ENCODE measurements around the gene SGK1. TPM values are rescaled to one million over a fixed set of nuclear protein-coding genes. Genes with fewer than 3 reads are reported as not detected.

SGK1 gene
- total and polyA plus RNA-seq, 2 experiments from 2014 or later, result 145 to 161 TPM

DNA sequence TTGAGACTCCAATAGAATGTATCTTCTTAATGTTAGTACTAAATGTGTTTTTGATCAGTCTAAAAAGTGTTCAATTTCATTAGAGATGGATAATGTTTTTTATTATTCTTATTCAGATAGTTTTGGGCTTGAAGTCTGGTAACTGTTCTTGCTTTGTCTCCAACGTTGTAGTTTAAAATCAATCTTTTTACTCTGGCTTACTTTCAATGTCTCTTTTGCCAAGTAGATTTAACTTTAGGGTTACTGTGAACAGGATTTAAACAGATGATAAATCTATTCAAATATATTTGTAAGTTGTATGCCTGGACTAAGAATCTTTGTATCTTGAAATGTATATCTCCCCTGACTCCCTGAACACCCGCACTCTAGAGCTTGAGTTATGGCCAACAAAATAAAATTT, 51.1 kb downstream of the SGK1 start:
- Histone ChIP-seq H3K9me2 (replicated peaks; ENCODE audit: insufficient read depth) (no peaks in the 10 kb centered on the region), H3K4me3 (no peak overlapping the region), H3K79me2 (no peaks in the 10 kb centered on the region), H3K36me3 (replicated peaks; ENCODE audit: insufficient read depth, low read depth) (no peaks in the 10 kb centered on the region), H3K4me2 (no peak overlapping the region), H3K27ac (no peak overlapping the region), H3K27me3 (no peaks in the 10 kb centered on the region), H3K9me3 (ENCODE audit: low read depth) (no peaks in the 10 kb centered on the region), H2AFZ (no peak overlapping the region), H3K4me1 (ENCODE audit: insufficient read depth) (no peaks in the 10 kb centered on the region), H4K20me1 (ENCODE audit: insufficient read depth, poor library complexity, severe bottlenecking) (no peaks in the 10 kb centered on the region)
- WGBS (ENCODE audit: low lambda C conversion rate, missing lambda C conversion rate), result 84% methylated on average over 2 of the region's 2 CpGs
- DNase-seq (ENCODE audit: low spot score), result no peak
- no peak for TF ChIP-seq EZH2 (IDR thresholded peaks at IDR 0.05; ENCODE audit: borderline replicate concordance)
- TF ChIP-seq, protein P1, sequence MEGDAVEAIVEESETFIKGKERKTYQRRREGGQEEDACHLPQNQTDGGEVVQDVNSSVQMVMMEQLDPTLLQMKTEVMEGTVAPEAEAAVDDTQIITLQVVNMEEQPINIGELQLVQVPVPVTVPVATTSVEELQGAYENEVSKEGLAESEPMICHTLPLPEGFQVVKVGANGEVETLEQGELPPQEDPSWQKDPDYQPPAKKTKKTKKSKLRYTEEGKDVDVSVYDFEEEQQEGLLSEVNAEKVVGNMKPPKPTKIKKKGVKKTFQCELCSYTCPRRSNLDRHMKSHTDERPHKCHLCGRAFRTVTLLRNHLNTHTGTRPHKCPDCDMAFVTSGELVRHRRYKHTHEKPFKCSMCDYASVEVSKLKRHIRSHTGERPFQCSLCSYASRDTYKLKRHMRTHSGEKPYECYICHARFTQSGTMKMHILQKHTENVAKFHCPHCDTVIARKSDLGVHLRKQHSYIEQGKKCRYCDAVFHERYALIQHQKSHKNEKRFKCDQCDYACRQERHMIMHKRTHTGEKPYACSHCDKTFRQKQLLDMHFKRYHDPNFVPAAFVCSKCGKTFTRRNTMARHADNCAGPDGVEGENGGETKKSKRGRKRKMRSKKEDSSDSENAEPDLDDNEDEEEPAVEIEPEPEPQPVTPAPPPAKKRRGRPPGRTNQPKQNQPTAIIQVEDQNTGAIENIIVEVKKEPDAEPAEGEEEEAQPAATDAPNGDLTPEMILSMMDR (IDR thresholded peaks at IDR 0.05; ENCODE audit: poor library complexity), result no peak
- no peak for TF ChIP-seq EZH2phosphoT487 (IDR thresholded peaks at IDR 0.05; ENCODE audit: low read depth, severe bottlenecking, unreplicated experiment)

DNA sequence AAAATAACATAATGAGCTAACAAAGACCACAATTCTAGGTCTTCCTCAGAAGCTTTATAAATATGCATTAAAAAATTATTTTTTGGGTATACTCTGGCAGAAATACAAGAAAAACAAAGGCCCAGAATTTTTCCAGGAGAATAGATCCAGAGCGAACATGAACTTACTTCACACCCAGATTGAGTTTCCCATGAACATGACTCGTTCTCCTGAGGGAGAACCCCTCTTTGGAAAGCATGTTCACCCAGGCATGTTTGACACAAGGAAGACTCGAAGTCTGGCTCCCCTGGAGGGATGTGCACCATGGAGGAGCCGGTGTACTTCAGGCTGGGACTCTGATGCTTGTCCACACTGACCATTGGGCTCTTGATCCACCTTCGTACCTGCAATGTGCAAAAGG, 56.1 kb downstream of the SGK1 start:
- Histone ChIP-seq H3K36me3 (replicated peaks; ENCODE audit: insufficient read depth, low read depth) (no peaks in the 10 kb centered on the region), H3K27me3 (no peaks in the 10 kb centered on the region), H3K79me2 (no peaks in the 10 kb centered on the region), H3K27ac (no peak overlapping the region), H3K4me2 (no peak overlapping the region), H3K4me3 (no peak overlapping the region), H2AFZ (no peak overlapping the region), H4K20me1 (ENCODE audit: insufficient read depth, poor library complexity, severe bottlenecking) (no peaks in the 10 kb centered on the region), H3K9me3 (ENCODE audit: low read depth) (no peaks in the 10 kb centered on the region), H3K4me1 (ENCODE audit: insufficient read depth) (no peaks in the 10 kb centered on the region), H3K9me2 (replicated peaks; ENCODE audit: insufficient read depth) (no peaks in the 10 kb centered on the region)
- WGBS (ENCODE audit: low lambda C conversion rate, missing lambda C conversion rate), result 95% methylated on average over 5 of the region's 5 CpGs
- TF ChIP-seq, protein P1 (IDR thresholded peaks at IDR 0.05; ENCODE audit: poor library complexity), result no peak
- TF ChIP-seq EZH2 (IDR thresholded peaks at IDR 0.05; ENCODE audit: borderline replicate concordance) (no peak), EZH2phosphoT487 (IDR thresholded peaks at IDR 0.05; ENCODE audit: low read depth, severe bottlenecking, unreplicated experiment) (no peak)
- DNase-seq (ENCODE audit: low spot score), result no peak

DNA sequence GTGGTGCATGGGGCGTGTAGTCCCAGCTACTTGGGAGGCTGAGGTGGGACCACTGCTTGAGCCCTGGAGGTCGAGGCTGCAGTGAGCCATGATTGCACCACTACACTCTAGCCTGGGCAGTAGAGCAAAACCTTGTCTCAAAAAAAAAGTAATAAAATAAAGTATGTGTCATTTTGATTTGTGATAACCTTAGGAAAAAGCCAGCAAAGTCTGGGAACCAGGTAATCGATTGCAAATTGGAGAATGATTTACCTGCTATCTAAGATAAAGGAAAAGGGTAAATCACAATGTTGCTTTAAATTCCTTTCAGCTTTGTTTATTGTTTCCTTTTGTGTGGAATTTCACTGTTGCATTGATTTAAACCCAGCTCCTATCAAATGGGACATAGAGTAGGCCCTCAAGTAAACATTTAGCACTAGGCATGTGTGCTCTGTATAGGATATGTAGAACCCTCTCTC, 59.0 kb downstream of the SGK1 start:
- no peaks in the 10 kb centered on the region for H4K20me1 ChIP-seq (ENCODE audit: insufficient read depth, poor library complexity, severe bottlenecking)
- no peak overlapping the region for H3K4me2 ChIP-seq
- WGBS (ENCODE audit: low lambda C conversion rate, missing lambda C conversion rate), result 81% methylated on average over 3 of the region's 3 CpGs
- TF ChIP-seq EZH2 (IDR thresholded peaks at IDR 0.05; ENCODE audit: borderline replicate concordance) (no peak), EZH2phosphoT487 (IDR thresholded peaks at IDR 0.05; ENCODE audit: low read depth, severe bottlenecking, unreplicated experiment) (no peak)
- TF ChIP-seq, protein P1 (IDR thresholded peaks at IDR 0.05; ENCODE audit: poor library complexity), result no peak
- H3K36me3 ChIP-seq (replicated peaks; ENCODE audit: insufficient read depth, low read depth), result no peaks in the 10 kb centered on the region
- peaks cover 3% of the 10 kb centered on the region for H3K4me1 ChIP-seq (ENCODE audit: insufficient read depth)
- H3K27me3 ChIP-seq, result no peaks in the 10 kb centered on the region
- H3K27ac ChIP-seq, result no peak overlapping the region
- no peak for DNase-seq (ENCODE audit: low spot score)
- no peak overlapping the region for H3K4me3 ChIP-seq
- H3K79me2 ChIP-seq, result no peaks in the 10 kb centered on the region
- no peak overlapping the region for H2AFZ ChIP-seq
- no peaks in the 10 kb centered on the region for H3K9me2 ChIP-seq (replicated peaks; ENCODE audit: insufficient read depth)
- H3K9me3 ChIP-seq (ENCODE audit: low read depth), result no peaks in the 10 kb centered on the region

DNA sequence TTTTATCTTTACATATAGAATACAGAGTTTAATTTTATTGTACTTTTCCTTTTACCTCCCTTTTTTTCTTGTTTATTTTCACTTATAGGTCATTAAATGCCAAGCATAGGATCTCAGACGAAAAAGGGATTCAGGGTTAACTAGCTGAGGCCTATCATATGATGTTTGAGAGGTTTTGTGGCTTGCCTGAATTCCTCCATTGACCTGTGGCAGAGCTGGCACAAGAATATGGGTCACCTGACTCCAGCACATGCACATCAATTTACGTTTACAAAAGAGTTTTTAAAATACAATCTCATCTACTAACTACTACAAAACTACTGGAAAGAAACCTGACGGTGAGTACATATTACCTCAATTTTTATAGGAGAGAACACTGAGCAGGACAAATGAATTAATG, 60.4 kb downstream of the SGK1 start:
- WGBS (ENCODE audit: low lambda C conversion rate, missing lambda C conversion rate), result 68% methylated on average over 3 of the region's 3 CpGs
- no peaks in the 10 kb centered on the region for H3K27me3 ChIP-seq
- H3K27ac ChIP-seq, result no peak overlapping the region
- H3K4me2 ChIP-seq, result no peak overlapping the region
- no peaks in the 10 kb centered on the region for H3K9me3 ChIP-seq (ENCODE audit: low read depth)
- H3K4me1 ChIP-seq (ENCODE audit: insufficient read depth), result peaks cover 7% of the 10 kb centered on the region
- no peak overlapping the region for H3K4me3 ChIP-seq
- no peak overlapping the region for H2AFZ ChIP-seq
- no peaks in the 10 kb centered on the region for H3K79me2 ChIP-seq
- no peaks in the 10 kb centered on the region for H3K36me3 ChIP-seq (replicated peaks; ENCODE audit: insufficient read depth, low read depth)
- no peak for DNase-seq (ENCODE audit: low spot score)
- no peaks in the 10 kb centered on the region for H3K9me2 ChIP-seq (replicated peaks; ENCODE audit: insufficient read depth)
- no peaks in the 10 kb centered on the region for H4K20me1 ChIP-seq (ENCODE audit: insufficient read depth, poor library complexity, severe bottlenecking)
- no peak for TF ChIP-seq EZH2 (IDR thresholded peaks at IDR 0.05; ENCODE audit: borderline replicate concordance)
- no peak for TF ChIP-seq EZH2phosphoT487 (IDR thresholded peaks at IDR 0.05; ENCODE audit: low read depth, severe bottlenecking, unreplicated experiment)
- TF ChIP-seq, protein P1 (IDR thresholded peaks at IDR 0.05; ENCODE audit: poor library complexity), result no peak

Measured in hepatocyte (in vitro differentiated cells).